HuH-7.5 (cell line): Measurements from ENCODE around the gene COQ3.
A peak's percentile ranks its signal among the peaks of the same experiment; 100 is the strongest.

Experiments
- DNase-seq: peaks from one replicate; pipeline ENCODE4 v3.0.0; 2011; ENCODE audit warnings: low spot score

Gene COQ3

DNA sequence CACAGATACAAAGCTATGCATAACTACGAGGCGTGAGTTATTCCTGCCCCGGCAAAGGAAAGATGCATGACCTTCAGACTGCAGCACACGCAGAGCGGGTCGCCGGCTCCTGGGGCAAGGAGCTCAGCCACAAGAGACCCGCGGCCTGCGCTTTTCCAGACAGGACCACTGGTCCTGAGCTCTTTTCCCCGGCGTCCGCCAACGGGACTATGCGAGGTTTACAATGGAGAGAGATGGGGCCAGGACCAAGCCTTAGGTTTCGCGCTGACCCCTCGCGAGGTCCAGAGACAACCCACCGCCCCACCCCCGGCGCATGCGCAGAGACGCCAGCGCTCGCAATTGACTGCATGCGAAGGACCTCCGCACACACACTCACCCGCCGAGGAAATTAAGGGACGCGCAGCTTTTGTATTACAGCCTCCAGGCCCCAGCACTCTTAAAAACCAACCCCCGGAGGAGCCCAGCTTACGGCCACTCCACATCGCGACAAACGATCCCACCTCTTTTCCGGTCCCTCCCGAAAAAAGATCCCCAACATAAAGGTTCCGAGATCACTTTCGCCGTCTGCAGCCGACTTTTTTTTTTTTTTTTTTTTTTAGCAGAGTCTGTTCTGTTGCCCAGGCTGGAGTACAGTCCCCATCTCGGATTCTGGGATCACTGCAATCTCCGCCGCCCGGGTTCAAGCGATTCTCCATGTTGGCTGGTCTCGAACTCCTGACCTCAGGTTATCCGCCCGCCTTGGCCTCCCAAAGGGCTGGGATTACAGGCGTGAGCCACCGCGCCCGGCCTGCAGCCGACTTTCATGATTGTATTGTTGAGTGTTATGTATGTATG lies at the start of gene COQ3:
COQ3 (minus strand) TSS at position 498 of the 834 bp plus-strand sequence; CDS start at position 482, 16 bp downstream.
- DNase-seq = peak; percentile 71

- DNase-seq = no peak
Measured at GRCh38 chr6:99434702-99435530, 40.9 kb upstream of the COQ3 start.

DNA sequence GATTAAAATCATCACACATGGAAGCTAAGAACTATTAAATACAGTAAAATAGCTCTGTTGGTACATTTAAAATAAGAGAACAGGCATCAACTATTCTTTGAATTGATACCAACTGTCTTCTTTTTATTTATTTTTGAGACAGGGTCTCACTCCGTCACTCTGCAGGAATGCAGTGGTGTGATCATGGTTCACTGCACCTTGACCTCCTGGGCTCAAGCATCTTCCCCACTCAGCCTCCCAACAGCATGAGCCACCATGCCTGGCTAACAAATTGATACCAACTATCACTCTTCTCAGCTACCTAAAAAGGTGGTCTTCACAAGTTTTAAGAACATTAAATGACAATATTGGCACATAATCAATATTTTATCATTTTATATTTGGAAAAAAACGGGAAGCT lies 38.9 kb upstream of the COQ3 start:
- DNase-seq = no peak

- DNase-seq = no peak
Measured at GRCh38 chr6:99431901-99432300, 37.9 kb upstream of the COQ3 start.

DNA sequence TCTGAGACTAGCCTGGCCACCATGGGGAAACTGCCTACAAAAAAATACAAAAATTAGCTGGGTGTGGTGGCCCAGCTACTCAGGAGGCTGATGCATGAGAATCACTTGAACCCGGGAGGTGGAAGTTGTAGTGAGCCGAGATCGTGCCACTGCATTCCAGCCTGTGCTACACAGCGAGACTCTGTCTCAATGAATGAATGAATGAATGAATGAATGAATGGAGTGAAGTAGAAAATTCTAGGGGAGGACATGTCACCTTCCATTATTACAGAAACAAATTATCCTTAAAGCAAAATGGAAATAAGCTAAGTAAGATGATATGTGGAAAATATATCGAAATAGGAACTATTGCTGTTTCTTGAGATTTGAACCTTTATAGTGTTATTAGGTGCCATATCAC lies 34.0 kb upstream of the COQ3 start:
- no peak for DNase-seq

DNA sequence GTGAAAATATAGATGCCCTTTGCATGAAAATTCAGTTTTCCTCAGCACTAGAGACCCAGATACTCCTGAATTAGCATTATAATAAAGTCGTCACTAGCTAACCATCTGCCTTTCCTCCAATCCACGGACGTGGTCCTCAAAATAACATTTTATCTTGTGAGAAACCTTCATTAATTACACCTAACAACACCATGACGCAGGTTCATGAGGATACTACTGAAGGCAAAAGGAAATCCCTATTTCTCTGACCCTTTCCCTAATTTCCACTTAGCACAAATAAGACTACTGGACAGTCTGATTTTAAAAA lies 32.4 kb upstream of the COQ3 start:
- no peak for DNase-seq

- DNase-seq = peak; percentile 35
Measured at GRCh38 chr6:99425647-99426450, 31.9 kb upstream of the COQ3 start.

- peak; percentile 59 for DNase-seq
Measured at GRCh38 chr6:99424761-99425646, 31.0 kb upstream of the COQ3 start, which contains the start of gene PNISR. PNISR (minus strand) TSS chr6:99425308; CDS start chr6:99414659, 10,649 bp downstream.

GRCh38 chr6:99424022-99424421 lies 30.0 kb upstream of the COQ3 start:
- no peak for DNase-seq

DNA sequence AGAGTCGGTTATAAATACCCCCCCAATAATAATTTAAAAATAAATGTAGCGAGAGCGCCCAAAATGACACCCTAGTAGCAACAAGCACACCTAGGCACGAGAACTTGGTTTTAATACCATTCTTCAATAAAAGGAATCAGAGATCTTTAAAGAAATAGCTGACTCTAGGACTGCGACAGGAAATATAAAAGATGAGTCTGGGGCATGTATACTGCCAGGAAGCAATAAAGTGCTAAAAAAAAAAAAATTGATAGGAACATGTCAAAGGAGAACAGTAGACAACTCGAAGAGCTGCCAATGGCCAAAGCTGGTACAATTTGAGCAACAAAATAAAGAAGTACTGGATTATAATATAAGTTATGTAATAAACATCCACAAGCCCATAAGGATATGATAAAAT lies 28.9 kb upstream of the COQ3 start:
- no peak for DNase-seq

GRCh38 chr6:99416892-99417767 lies 23.1 kb upstream of the COQ3 start:
- DNase-seq = no peak

- no peak for DNase-seq
Measured at GRCh38 chr6:99416226-99416625, 22.2 kb upstream of the COQ3 start.

DNA sequence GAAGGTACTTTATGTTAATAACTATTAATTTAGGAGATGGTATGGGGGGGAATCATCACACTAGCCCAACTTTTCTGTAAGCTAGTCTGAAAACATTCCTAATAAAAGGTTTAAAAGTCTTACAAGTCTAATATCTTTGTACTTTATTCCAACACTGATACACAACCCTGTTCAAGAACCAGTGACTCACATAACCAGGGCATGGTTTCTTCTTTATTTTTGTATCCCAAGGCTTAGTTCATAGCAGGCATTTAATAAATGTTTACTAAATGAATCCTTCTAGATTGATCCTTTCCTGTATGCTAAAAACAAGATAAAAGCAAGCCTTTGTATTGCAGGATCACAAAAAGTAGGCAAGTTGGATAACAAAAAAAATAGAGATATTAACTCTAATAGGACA lies 21.5 kb upstream of the COQ3 start:
- DNase-seq = no peak

DNA sequence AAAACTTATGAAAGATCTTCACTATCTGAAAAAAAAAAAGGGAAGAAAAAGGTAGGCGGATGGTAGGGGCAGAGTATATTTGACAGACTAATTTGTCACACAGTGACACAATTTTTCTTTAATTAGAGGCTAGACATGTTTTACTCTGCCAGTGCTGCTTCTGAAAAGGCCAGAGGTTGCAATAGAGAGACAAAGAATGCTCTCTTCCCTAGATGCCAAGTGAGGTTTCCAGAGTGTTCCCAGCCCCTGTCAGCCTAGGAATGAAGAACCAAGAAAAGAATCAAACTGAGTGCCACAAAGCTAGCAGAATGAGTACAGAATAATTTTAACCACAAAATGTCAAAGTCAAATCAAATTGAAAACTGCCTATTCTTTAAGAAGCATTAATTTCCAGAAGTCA lies 18.1 kb upstream of the COQ3 start:
- no peak for DNase-seq

- DNase-seq = no peak
Measured at GRCh38 chr6:99409672-99410071, 15.7 kb upstream of the COQ3 start.

GRCh38 chr6:99407076-99407475 lies 13.1 kb upstream of the COQ3 start:
- DNase-seq = no peak

GRCh38 chr6:99402448-99402847 lies 8.5 kb upstream of the COQ3 start:
- DNase-seq = no peak

- DNase-seq = no peak
Measured at GRCh38 chr6:99397287-99397686, 3.3 kb upstream of the COQ3 start.

GRCh38 chr6:99393366-99393697 lies 663 bp downstream of the COQ3 start:
- DNase-seq = peak; percentile 4

DNA sequence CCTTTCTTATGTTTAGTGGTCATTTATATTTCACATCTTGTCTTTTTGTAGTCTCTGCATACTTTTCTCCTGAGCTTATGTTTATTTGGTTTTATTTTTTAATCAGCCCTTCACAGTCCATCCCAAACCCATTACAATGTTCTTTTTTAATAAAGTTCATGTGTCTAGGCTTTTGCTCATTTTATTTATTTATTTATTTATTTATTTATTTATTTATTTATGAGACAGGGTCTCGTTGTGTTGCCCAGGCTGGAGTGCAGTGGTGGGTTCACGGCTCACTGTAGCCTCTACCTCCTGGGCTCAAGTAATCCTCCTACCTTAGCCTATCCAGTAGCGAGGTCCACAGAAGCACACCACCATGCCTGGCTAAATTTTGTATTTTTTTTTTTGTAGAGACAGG lies 3.1 kb downstream of the COQ3 start:
- DNase-seq = no peak

- DNase-seq = no peak
Measured at GRCh38 chr6:99384507-99384906, 9.5 kb downstream of the COQ3 start.
